Esophagus muscularis mucosa (tissue), 3 donors: ENCODE measurements around the gene BLOC1S6.

Experiments
- POLR2A ChIP-seq: fragments of 450-650 bp; IDR thresholded peaks from one replicate; pipeline ENCODE4 v1.6.1; 2017; ENCODE audit warnings: antibody characterized with exemption, moderate library complexity, mild to moderate bottlenecking, low read depth
- POLR2AphosphoS5 ChIP-seq, 2 donors: sonication (generic); formaldehyde crosslinking; IDR thresholded peaks; one replicate each; pipeline ENCODE4 v1.6.1; 2017; ENCODE audit warnings: antibody characterized with exemption in 2 of 2
- TF ChIP-seq, protein P1 (sequence below), 3 experiments: fragments of 200-600 bp in 2 of 3; fragments of 450-650 bp in 1 of 3; sonication (generic) in 2 of 3; IDR thresholded peaks; one replicate each; pipeline ENCODE4 v1.5.1; 2017 to 2019; ENCODE audit warnings: antibody characterized with exemption in 3 of 3, mild to moderate bottlenecking in 2 of 3, moderate library complexity in 1 of 3

GRCh38 chr15:45606413-45606812, 19.2 kb downstream of the BLOC1S6 start:
- TF ChIP-seq, protein P1, sequence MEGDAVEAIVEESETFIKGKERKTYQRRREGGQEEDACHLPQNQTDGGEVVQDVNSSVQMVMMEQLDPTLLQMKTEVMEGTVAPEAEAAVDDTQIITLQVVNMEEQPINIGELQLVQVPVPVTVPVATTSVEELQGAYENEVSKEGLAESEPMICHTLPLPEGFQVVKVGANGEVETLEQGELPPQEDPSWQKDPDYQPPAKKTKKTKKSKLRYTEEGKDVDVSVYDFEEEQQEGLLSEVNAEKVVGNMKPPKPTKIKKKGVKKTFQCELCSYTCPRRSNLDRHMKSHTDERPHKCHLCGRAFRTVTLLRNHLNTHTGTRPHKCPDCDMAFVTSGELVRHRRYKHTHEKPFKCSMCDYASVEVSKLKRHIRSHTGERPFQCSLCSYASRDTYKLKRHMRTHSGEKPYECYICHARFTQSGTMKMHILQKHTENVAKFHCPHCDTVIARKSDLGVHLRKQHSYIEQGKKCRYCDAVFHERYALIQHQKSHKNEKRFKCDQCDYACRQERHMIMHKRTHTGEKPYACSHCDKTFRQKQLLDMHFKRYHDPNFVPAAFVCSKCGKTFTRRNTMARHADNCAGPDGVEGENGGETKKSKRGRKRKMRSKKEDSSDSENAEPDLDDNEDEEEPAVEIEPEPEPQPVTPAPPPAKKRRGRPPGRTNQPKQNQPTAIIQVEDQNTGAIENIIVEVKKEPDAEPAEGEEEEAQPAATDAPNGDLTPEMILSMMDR (IDR thresholded peaks at IDR 0.05): no peak
- no peak for TF ChIP-seq POLR2A
- TF ChIP-seq POLR2AphosphoS5 (IDR thresholded peaks at IDR 0.05): no peak
